ENCODE results near the gene DNAAF6.

DNA sequence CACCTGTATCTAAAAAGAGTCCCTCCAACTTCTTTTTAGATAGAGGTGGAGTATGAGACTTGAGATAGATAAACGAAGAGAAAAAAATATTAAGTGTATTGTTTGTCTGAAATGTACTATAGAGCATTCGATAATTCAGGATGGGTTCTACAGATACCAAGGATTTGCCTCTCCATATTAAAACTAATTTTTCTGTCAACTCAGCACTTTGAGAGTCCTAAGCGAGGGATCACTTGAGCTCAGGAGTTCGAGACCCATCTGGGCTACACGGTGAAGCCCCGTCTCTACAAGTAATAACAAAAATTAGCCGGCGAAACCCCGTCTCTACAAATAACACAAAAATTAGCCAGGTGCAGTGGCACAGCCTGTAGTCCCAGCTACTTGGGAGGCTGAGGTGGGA is 1.5 kb downstream of the DNAAF6 start:
- TF ChIP-seq, protein P1, sequence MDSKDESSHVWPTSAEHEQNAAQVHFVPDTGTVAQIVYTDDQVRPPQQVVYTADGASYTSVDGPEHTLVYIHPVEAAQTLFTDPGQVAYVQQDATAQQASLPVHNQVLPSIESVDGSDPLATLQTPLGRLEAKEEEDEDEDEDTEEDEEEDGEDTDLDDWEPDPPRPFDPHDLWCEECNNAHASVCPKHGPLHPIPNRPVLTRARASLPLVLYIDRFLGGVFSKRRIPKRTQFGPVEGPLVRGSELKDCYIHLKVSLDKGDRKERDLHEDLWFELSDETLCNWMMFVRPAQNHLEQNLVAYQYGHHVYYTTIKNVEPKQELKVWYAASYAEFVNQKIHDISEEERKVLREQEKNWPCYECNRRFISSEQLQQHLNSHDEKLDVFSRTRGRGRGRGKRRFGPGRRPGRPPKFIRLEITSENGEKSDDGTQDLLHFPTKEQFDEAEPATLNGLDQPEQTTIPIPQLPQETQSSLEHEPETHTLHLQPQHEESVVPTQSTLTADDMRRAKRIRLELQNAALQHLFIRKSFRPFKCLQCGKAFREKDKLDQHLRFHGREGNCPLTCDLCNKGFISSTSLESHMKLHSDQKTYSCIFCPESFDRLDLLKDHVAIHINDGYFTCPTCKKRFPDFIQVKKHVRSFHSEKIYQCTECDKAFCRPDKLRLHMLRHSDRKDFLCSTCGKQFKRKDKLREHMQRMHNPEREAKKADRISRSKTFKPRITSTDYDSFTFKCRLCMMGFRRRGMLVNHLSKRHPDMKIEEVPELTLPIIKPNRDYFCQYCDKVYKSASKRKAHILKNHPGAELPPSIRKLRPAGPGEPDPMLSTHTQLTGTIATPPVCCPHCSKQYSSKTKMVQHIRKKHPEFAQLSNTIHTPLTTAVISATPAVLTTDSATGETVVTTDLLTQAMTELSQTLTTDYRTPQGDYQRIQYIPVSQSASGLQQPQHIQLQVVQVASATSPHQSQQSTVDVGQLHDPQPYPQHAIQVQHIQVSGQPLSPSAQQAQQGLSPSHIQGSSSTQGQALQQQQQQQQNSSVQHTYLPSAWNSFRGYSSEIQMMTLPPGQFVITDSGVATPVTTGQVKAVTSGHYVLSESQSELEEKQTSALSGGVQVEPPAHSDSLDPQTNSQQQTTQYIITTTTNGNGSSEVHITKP (tag by site-specific recombination; IDR thresholded peaks at IDR 0.05), result no peak
- TF ChIP-seq CTCF (tag by site-specific recombination; IDR thresholded peaks at IDR 0.05) (no peak), ZNF704 (tag by site-specific recombination; IDR thresholded peaks at IDR 0.05) (no peak), PBX3 (CRISPR knock-in tag; IDR thresholded peaks at IDR 0.05) (no peak), ATF2 (tag by site-specific recombination; IDR thresholded peaks at IDR 0.05; ENCODE audit: low read depth) (no peak), REST (tag by site-specific recombination; IDR thresholded peaks at IDR 0.05) (no peak), ZNF510 (tag by site-specific recombination; IDR thresholded peaks at IDR 0.05; ENCODE audit: insufficient replicate concordance) (no peak), ZIC2 (tag by site-specific recombination; IDR thresholded peaks at IDR 0.05) (no peak), ZNF239 (tag by site-specific recombination; IDR thresholded peaks at IDR 0.05) (no peak), ZNF274 (IDR thresholded peaks at IDR 0.05; ENCODE audit: low read length) (no peak), ZNF274 (tag by site-specific recombination; IDR thresholded peaks at IDR 0.05; ENCODE audit: borderline replicate concordance) (no peak)
- TF ChIP-seq, protein P2, sequence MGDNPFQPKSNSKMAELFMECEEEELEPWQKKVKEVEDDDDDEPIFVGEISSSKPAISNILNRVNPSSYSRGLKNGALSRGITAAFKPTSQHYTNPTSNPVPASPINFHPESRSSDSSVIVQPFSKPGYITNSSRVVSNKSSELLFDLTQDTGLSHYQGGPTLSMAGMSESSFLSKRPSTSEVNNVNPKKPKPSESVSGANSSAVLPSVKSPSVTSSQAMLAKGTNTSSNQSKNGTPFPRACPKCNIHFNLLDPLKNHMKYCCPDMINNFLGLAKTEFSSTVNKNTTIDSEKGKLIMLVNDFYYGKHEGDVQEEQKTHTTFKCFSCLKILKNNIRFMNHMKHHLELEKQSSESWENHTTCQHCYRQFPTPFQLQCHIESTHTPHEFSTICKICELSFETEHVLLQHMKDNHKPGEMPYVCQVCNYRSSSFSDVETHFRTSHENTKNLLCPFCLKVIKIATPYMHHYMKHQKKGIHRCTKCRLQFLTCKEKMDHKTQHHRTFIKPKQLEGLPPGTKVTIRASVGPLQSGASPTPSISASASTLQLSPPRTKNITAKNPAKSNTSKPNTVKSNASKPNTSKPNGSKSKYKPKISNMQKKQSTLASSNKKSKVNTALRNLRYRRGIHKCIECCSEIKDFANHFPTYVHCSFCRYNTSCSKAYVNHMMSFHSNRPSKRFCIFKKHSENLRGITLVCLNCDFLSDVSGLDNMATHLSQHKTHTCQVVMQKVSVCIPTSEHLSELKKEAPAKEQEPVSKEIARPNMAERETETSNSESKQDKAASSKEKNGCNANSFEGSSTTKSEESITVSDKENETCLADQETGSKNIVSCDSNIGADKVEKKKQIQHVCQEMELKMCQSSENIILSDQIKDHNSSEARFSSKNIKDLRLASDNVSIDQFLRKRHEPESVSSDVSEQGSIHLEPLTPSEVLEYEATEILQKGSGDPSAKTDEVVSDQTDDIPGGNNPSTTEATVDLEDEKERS (tag by site-specific recombination; IDR thresholded peaks at IDR 0.05), result no peak
